NCI-H1105 (cell line): ENCODE measurements around the gene GCGR.
"Not testable (repeated sequence)": the region's sequence is repeated elsewhere in the genome, so short reads cannot be mapped to it uniquely, and the experiment has no call there.

Experiments
- DNase-seq: peaks from one replicate; lab custom pipeline; 2025; lab: John Stamatoyannopoulos, UW

GCGR gene

DNA sequence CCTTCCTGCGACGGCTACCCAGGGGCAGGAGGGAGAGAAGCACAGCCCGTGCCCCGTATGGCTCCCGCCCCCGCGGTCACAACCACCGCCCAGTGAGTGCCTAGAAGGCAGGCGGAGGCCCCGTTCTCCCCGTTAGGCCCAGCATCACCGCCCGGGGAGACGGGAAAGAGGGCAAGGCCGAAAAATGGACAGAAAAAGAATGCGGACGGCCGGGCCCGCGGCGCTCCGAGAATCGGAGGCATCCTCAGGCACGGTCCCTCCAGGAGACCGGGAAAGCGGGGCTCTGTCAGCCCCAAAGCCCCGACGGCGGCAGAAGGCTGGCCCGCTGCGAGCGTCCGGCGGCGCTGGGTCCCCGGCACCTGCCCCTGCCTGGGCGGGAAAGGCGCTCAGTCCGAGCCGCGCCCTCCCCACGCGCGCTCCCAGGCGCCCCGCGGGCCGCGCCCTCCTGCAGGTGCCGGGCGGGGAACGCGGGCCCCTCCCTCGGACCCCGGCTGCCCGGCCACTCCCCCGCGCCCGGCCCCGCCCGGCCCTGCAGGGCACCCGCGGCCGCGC is 28.7 kb downstream of the GCGR start:
- DNase-seq, result no peak

DNA sequence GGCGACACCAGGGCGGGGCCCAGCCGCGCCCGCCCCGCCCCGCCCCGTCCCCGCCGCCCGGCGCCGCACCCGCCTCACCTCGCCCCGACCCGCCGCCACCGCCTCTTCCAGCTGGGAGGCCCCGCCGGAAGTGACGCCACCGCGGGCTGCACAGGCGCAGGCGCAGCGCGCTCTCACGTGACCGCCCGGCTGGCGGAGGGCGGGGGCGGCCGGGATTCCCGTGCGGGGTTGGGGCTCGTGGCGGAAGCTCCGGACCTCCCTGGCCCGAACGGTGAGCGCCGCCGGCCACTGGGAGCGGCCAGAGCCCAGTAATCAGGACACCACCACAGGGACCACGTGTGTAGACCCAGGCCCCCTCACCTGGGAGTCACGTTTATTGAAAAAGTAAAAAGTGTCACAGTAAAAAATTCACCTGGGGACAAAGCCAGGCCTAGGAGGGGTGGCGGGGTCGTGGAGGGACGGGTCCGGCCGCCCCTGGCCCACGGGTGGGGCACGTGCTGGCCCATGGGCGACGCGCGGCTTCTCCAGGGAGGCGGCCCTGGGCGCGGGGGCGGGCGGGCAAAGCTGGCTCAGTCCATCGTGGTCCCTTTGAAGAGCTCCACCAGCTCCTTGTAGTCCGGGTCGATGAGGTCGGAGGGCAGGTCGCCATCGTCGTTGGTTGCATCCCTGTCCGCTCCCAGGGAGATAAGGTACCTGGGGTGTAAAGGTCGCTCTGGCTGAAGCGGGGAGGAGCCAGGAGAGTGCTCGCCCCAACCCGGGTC is 29.4 kb downstream of the GCGR start, which contains the start of gene MCRIP1:
Gene MCRIP1 (minus strand): TSS at position 132 of the 761 bp plus-strand sequence. CDS start 8,785 bp downstream, outside the sequence.
- DNase-seq, result peak; percentile 84

DNA sequence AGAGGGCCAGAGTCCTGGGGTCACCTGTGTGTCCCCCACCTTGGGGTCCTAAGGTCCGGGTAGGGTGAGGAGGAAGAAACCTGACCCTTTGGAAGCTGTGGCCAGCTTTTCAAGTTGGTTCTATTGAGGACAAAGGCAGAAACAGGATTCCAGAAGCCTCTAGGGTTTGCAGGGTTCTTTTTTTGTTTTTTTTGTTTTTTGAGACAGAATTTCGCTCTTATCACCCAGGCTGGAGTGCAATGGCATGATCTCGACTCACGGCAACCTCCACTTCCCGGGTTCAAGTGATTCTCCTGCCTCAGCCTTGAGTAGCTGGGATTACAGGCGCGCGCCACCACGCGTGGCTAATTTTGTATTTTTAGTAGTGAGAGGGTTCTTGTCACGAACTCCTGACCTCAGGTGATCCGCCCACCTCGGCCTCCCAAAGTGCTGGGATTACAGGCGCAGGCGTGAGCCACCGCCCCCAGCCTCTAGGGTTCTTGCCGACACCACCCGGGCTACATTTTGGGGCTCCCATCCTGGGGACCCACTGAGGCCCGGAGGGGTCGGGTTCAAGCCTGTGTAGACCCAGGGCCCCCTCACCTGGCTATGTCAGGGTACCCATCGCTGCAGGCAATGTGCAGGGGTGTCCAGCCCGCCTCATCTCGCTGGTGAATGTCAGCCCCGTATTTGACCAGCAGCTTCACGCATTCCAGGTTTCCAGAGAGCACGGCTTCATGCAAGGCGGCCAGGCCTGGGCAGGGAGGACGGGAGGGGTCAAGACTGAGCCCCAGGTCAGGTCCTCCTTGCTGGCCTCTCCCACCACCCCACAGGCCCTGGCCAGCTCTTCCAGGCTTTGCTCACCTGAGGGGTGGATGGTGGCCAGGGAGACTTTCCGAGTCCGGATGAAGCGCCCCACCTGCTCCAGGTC is 30.2 kb downstream of the GCGR start:
- DNase-seq, result no peak

DNA sequence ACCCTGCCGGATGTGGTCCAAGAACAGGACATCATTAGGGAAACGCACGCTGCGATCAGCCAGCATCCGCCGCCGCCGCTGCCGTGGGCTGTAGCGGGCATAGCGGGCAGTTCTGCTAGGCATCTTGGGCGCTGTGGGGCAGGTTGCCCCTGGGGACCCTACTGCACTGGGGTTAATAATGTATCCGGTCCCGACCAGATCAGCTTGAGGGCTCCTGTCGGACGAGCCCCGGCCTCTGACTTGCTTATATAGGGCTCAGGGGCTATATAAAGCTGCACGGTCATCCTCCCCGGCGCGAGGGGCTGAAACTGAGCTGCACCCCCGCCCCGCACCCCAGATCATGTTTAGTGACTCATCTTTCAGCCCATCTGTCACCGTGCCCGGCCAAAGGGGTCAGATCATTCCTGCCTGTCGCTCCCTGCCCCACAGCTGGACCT is 30.9 kb downstream of the GCGR start, which contains the start of gene PPP1R27:
Gene PPP1R27 (minus strand): TSS at position 220 of the 437 bp plus-strand sequence. CDS start 97 bp downstream, at position 123.
- no peak for DNase-seq

DNA sequence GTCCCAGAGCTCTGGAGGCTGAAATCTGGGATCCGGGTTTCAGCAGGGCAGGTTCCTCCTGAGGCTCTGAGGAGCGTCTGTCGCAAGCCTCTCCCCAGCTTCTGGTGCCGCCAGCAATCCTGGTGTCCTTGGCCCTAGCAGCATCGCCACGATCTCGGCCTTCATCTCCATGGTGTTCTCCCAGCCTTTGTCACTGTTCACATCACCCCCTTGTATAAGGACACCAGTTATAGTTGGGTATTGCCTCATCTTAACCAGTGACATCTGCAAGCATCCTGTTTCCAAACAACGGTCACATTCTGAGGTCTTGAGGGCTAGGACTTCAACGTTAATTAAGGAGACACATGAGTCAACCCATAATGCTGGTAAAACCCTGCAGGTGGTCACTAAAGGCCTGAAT is 33.7 kb downstream of the GCGR start:
- DNase-seq, result no peak

DNA sequence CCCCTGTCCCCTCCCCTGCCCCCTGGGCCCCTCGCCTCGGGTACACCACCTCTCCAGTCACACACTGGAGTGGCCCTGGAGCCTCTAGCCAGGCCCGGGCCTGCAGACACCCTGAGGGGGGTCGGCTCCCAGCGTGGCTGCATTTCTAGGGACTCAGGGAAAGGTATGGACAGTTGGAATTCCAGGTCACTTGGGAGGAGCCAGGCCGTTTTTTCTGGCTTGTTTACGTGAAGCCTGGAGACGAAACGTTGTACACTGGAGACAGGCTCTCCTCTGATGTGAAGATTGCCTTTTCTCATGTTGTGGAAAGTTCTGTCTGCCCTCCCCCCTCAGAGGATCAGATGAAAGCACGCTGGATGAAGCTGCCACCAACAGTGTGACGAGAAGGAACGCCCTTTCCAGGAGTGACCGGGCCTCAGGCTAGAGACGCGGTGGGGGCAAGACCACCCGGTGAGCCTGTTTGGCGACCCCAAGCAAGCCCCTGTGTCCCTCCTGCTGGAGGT is 34.9 kb downstream of the GCGR start:
- no peak for DNase-seq

DNA sequence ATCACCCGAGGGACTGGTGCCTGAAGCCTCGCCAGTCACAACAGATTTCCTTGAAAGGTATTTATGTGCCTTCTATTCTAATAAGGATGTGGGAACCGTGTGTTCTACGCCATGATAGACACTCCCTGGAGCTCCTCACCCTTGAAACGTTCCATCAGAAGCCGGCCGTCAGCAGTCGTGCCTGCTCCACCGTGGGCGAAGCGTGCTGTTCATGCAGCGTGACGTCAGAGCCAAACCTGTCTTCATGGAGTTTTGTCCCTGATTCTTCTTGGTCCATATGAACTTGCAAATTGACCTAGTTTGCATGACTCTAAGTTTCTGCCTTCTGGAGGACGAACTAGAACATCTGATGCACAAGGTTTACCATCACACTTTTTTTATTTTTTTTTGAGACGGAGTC is 35.4 kb downstream of the GCGR start:
- no peak for DNase-seq

DNA sequence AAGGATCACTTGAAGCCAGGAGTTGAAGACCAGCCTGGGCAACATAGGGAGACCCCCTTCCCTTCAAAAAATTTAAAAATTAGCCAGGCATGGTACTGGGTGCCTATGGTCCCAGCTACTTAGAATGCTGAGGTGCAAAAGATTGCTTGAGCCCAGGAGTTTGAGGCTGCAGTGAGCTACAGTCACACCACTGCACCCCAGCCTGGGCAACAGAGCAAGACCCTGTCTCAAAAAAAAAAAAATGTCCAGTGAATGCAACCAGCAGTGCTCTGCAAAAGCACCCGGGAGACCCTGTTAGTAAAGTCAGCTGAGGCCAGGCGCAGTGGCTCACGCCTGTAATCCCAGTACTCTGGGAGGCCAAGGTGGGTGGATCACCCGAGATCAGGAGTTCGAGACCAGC is 36.1 kb downstream of the GCGR start:
- DNase-seq, result not testable (repeated sequence)

DNA sequence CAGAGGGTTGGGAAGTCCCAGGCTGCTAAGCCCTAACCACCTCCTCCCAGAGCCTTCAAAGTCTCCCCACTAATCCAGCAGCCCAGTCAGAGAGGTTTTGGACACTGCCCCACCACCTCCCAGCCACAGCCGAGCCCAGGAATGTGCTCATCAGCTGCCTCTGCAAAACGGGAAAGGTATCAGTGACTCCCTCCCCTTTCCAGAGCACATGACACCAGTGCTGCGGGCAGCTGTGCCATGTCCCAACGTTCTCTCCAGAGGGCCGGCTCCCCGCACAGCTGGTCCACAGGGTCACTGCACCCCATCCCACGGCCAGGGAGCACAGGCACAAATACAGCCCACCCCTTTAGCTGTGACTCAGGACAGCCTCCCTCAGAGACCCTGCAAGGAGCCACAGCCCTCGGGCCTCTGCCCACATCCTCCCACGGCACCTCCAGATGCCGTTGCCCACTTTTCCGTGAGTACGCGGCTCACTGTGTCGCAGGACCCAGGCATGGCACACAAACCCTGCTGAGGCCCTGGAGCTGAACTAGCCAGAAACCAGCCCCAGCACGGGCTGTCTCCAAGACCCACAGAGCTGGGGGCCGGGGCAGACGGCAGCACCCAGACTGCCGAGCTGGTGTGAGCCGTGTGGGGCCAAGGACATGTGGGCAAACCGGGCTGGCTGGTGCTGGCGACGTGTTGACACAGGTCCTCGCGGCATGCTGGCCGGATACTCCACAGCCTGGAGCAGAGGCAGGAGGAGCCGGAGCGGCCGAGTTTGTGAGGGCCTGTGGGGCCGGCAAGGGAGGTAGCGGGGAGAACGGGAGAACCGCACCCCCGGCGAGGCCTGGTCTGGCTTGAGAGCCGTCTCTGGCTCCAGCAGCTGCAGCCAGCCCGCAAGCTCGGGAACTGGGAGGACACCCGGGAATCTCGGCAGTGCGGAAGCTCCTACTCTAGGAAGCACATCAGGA is 37.2 kb downstream of the GCGR start:
- DNase-seq, result no peak

DNA sequence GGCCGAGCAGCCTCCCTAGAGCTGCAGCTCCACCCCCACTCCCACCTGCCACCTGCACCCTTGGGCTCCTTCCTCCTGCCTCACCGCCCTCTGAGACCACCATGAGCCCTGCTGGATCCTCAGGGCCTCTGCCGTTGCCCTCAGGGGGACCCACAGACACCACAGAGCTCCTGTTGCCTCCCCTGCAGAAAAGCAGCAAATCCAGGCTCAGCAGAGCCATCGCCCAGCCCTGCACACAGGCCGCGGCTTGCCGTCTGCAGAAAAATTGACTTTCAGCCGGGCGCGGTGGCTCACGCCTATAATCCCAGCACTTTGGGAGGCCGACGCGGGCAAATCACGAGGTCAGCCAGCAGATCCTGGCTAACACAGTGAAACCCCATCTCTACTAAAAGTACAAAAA is 37.9 kb downstream of the GCGR start:
- no peak for DNase-seq

DNA sequence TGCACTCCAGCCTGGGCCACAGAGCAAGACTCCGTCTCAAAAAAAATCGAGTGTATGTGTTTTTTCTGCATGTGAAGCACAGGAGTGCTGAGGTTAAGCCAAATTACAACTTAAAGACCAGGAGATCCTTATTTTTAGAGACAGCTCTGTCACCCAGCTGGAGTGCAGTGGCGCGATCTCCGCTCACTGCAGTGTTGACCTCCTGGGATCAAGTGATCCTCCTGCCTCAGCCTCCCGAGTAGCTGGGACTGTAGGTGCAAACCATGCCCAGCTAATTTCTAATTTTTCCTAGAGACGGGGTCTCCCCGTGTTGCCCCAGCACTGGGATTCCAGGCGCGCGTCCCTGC is 38.4 kb downstream of the GCGR start:
- no peak for DNase-seq

DNA sequence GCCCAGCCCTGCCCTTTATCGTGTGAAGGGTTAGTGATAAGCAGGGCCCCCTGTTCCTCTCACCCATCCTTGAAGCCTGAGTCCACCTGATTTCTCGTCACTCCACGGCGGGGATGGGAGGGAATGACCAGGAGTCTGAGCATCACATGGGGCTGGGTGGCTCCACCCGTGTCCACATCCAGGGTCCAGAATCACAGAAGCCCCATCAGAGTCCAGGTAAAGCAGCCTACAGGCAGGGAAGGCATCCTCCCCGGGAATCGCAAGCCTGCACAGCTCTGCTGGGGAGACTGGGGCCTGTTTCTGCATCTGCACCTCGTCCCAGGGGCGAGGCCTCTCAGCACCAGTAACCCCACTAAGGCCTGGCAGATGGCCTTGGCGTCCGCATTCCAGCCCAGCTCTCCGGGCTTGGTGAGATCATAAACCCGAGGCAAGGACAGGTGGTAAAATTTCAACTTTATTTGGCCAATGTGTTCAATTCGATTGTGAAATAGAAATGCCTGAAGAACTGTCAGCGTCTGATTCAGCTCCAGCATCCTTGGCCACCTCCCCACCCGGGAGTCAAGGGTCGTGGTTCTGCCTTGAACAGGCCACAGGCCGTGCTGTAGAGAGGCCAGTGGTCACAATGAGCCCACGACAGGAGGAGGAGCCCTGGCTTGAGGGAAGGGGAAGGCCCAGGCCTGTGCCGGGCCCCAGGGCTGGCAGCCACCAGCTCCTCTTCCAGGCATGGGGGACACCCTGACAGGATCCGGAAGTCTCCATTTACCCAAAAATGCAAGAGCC is 39.0 kb downstream of the GCGR start:
- DNase-seq, result no peak

DNA sequence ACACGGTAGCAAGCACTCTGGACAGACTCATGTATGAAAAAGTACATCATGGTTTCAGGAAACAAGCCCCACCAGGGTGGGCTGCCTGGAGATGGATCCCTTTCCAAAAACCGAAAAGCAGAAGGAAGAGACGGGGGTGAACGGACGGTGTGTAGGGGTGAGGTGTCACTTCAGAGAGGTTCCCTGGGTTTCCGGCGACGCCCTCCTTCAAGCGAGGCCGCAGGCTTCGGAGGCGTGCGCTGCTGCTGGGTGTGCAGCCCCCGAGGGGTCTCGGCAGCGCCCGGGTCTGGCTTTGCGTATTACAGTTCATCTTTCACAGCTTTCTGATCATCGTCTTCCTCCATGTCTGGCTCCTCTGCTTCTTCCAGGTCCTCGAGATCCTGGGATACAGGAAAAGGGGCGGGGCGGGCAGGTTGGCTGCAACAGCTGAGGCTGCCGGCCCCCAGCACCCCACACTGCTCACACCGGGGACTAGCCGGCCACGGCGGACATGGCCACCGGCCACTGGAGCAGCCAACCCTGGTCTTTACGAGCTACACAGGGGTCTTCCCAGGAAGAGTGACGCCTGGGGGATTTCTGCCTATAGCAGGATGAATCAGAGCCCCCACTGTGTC is 39.9 kb downstream of the GCGR start:
- no peak for DNase-seq

DNA sequence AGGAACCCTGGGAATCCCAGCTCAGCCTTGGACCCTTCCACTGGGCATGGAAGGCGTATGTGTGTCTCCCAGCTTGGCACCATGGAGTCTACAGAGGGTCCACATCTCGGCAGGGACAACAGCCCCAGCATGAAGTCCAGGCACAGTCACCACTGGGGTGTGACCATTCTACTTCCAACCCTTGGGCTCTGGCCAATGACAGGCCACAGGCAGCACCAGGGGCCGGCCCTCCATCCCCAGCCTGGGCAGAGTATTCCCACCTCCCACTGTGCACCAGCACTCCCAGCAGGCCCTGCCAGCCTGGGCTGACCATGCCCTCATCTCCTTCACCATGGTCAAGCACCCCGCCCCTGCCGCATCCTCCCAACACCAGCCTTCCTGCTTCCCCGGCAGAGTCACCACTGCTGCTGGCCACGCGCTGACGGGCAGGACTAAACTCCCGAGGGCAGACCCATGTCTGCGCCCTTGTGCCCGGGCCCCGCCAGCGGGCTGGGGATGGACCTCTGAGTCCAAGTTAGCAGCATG is 40.4 kb downstream of the GCGR start:
- DNase-seq, result no peak

DNA sequence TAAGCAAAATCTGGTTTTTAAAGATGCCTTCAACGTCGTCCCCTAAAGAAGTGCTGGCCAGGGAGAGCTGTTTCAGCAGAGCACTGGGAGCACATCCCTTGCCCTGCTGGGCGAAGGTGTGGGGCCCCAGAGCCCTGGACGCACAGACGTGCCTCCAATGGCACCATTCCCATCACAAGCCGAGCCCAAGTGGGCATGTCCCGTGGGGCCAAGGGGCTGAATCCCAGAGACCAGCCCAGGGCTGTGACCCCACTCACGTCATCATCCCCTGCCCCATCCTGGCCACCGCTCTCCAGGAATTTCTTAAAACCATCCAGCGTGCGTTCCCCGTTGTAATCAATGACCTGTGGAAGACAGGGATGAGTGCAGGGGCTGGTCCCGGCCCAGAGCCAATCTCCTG is 40.9 kb downstream of the GCGR start:
- DNase-seq, result no peak

DNA sequence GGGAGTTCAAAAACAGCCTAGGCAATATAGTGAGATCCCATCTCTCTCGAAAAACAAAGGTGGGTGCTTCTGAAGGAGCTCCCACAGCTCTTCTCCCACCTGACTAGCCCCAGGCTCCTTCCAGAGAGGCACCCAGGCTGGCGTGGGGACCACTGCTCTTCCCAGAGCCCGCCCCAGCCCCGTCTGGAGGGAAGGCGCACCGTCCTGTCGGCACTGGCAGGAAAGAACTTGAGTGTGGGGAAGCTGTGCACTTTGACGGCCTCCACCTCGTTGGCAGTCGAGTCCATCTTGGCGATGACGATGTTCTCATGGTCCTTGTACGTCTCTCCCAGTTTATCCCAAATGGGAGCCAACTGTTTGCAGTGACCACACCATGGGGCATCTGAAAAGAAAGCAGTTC is 41.4 kb downstream of the GCGR start:
- DNase-seq, result no peak

DNA sequence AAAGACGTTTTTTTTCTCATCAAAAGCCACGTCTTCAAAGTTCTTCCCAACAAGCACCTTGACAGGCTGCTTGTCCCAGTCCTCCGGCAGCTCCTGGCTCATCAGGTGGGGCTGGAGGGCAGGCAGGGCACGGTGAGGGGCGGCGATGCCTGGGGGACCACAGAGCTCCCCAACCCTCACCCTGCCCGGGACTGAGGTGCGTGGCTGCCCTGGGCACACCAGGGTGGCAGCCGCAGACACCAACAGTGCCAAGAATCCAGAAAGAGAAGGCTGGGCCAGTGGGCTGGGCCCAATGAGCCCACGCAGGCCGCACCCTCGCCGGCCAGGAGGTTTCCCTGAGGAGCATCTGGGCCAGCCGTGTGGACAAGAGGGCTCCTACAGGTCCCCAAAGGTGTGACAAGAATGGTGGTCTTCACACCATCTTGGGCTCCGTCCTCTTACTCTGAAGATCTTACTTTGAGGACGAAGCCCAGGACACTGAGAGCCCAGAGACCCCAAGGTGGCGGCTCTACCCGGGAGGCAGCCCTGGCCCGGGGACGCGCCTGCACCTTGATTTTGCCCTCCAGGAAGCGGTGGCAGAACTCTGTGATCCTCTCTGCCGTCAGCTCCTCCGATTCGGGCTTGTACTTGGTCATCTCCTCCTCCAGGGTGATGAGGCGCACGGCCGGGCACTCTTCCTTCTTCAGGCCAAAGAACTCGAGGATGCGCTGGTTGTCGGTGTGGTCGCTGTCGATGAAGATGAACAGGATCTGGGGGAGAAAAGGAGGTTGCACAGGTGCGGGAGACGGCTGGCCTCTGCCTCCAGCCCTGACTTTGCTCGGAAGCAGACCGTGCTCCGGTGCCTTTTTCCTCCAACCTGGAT is 42.2 kb downstream of the GCGR start:
- DNase-seq, result no peak

DNA sequence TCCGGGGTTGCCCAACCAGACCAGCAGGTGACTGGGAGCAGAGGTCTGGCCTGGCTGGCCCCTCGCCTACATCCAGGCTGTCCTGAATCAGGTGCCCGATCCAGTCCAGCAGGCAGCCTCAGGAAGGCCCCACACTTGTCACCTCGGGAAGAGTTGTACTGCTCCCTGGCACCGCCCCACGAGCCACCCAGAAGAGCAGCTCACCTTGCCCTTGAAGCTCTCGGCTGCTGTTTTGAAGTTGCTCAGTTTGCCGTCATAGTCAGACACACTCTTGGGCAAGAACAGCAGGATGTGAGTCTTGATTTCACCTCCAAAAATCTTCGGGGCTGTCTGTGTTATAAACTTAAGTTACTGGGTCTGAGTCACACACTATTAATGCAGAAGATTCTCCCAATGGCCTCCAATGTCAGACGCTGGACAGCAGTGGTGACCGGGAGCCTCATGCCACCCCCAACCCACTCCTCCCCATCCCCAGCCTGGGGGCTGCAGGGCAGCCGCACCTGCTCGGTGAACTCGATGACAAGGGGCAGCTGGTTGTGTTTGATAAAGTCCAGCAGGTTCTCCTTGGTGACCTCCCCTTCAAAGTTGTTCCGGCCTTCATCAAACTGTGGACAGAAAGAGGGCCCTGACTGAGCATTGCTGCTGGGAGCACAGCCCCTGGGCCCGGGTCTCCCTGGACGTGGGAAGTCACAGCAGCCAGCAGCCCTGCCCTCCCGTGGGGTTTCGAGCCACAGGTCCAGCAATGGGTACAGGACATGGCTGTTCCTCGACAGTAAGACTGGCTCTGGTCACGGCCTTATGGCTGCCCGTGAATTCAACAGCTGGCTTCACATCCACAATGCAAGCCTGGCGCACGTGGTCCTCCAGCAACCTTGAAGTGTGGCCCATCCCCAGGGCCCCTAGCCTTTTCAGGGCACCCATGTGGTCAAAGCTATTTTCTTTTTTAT is 43.1 kb downstream of the GCGR start:
- no peak for DNase-seq
